OCI-LY7 (cell line): ENCODE data around the gene SDF2. TPM values are rescaled to one million over a fixed set of nuclear protein-coding genes. Genes with fewer than 3 reads are reported as not detected.
A peak's percentile ranks its signal among the peaks of the same experiment; 100 is the strongest.

ENCODE experiments used
- BruUV-seq: library from RNA; stranded (reverse); fragments of 400-500 nt; replicated peaks from 2 replicates; lab custom pipeline; 2021; lab: Mats Ljungman, UMichigan
- CTCF ChIA-PET: fragments of 300-600 bp; sonication (Branson Sonifier 250); formaldehyde crosslinking; loops from one replicate; lab custom pipeline; 2022; ENCODE audit warnings: antibody characterized with exemption; ENCODE audit not compliant: unreplicated experiment; lab: Charles Lee
- POLR2A ChIA-PET: fragments of 300-600 bp; sonication (Branson Sonifier 250); formaldehyde crosslinking; loops from one replicate; lab custom pipeline; 2022; ENCODE audit warnings: antibody characterized with exemption; lab: Charles Lee
- DNase-seq: peaks from one replicate; pipeline ENCODE4 v3.0.0-alpha.2; 2015; ENCODE audit warnings: low spot score
- H2AFZ ChIP-seq: fragments of 200-600 bp; sonication (generic), shearing (Covaris generic); 2 replicates; pipeline ENCODE4 v1.6.1; 2014; ENCODE audit warnings: mild to moderate bottlenecking, antibody characterized with exemption, low read length, moderate library complexity
- H3K27ac ChIP-seq: fragments of 200-600 bp; sonication (generic); 2 replicates; pipeline ENCODE4 v1.5.1; 2014; ENCODE audit warnings: mixed run types, low read depth, mild to moderate bottlenecking, moderate library complexity, low read length, inconsistent platforms; ENCODE audit not compliant: poor library complexity, severe bottlenecking
- H3K36me3 ChIP-seq: fragments of 200-600 bp; sonication (generic); 2 replicates; pipeline ENCODE4 v1.6.1; 2014; ENCODE audit warnings: mild to moderate bottlenecking, antibody characterized with exemption, low read length, moderate library complexity, mixed read lengths; ENCODE audit not compliant: insufficient read depth
- H3K4me1 ChIP-seq: fragments of 200-600 bp; sonication (generic); 2 replicates; pipeline ENCODE4 v1.5.1; 2014; ENCODE audit warnings: mild to moderate bottlenecking, low read length; ENCODE audit not compliant: insufficient read depth, poor library complexity, severe bottlenecking
- H3K4me2 ChIP-seq: fragments of 200-600 bp; sonication (generic); 2 replicates; pipeline ENCODE4 v1.6.1; 2014; ENCODE audit warnings: mild to moderate bottlenecking, low read length
- H3K4me3 ChIP-seq: fragments of 200-600 bp; sonication (generic); 2 replicates; pipeline ENCODE4 v1.5.1; 2014; ENCODE audit warnings: mild to moderate bottlenecking, low read depth, low read length; ENCODE audit not compliant: poor library complexity, severe bottlenecking
- H3K79me2 ChIP-seq: fragments of 200-600 bp; sonication (generic); 2 replicates; pipeline ENCODE4 v1.6.1; 2016; ENCODE audit warnings: low read depth, mild to moderate bottlenecking, low read length, moderate library complexity, mixed read lengths; ENCODE audit not compliant: insufficient read depth
- H3K9me2 ChIP-seq: fragments of 200-600 bp; sonication (generic); 2 replicates; pipeline ENCODE4 v1.6.1; 2016; ENCODE audit warnings: mild to moderate bottlenecking, low read length, mixed read lengths; ENCODE audit not compliant: insufficient read depth
- H3K9me3 ChIP-seq: fragments of 200-600 bp; sonication (generic); 2 replicates; pipeline ENCODE4 v1.6.1; 2014; ENCODE audit warnings: mild to moderate bottlenecking, mixed run types, low read length, mixed read lengths
- H4K20me1 ChIP-seq: fragments of 200-600 bp; sonication (generic); 2 replicates; pipeline ENCODE4 v1.6.1; 2014; ENCODE audit warnings: mild to moderate bottlenecking, antibody characterized with exemption, low read length, moderate library complexity, mixed read lengths; ENCODE audit not compliant: insufficient read depth
- EZH2phosphoT487 ChIP-seq: fragments of 200-600 bp; sonication (generic); IDR thresholded peaks from 2 replicates; pipeline ENCODE4 v1.6.1; 2018; ENCODE audit warnings: low read depth, borderline replicate concordance, mild to moderate bottlenecking, mixed run types, antibody characterized with exemption, low read length, moderate library complexity, mixed read lengths
- intact Hi-C: fragments of 100-400 bp; cut with micrococcal nuclease; formaldehyde crosslinking; loops from one replicate; pipeline ENCODE4 v1.10.0; 2022; ENCODE audit not compliant: unreplicated experiment
- total RNA-seq, 2 experiments: library from RNA; depleted of rRNA in 1 of 2; stranded (reverse); fragments of >200 nt in 1 of 2; shearing (Covaris generic) in 1 of 2; gene quantifications; 2 replicates each; pipeline ENCODE4 v1.2.3, GENCODE V29; 2014 to 2022
- TF ChIP-seq, protein P1 (sequence below): fragments of 200-600 bp; sonication (generic); conservative IDR thresholded peaks from 2 replicates; pipeline ENCODE4 v1.5.1; 2014; ENCODE audit warnings: mild to moderate bottlenecking, antibody characterized with exemption, low read length, moderate library complexity, mixed read lengths

Gene SDF2
- total RNA-seq, 2 experiments from 2014 or later: 31.8 to 38.6 TPM

DNA sequence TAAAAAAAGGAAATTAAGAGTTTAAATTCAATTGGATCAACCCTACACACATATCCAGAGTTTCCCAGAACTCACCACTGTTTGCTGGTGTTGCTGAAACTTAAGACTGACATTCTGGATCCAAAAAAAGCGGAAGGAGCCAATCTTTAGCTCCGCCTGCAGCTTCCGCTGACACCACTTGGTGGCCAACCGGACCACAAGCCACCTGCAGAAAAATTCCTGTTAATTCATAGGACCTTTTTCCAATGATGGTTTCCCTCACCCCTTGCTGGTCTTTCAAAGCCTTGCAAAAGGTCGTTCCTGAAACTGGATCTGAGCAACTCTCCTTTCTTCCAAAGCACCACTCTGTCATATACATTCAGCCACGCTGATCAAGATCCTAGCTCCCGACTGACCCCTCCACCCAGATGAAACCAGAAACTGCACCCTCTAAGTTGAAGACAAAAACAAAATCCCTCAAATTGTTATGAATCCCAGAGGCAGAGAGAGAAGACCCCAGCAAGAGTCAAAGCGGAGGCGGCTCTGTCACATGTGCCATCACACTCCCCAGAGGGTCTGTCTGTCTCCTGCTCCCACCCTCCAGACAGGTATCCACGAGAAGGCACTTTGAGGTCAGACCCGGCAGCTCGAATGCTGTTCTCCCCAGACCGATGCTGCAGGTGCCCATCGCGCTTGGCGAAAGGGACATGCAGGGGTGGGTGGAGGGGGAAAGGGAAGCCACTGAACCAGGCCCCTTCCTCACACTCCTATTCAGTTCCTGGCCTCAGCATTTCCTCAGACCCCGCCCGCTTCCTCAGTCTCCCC lies 17.5 kb downstream of the SDF2 start:
- peaks cover 9% of the 10 kb centered on the region; the same call in 1 of the 2 replicates for H4K20me1 ChIP-seq
- peak overlapping the region; percentile 61; the same call in 1 of the 2 replicates for H2AFZ ChIP-seq
- peak; percentile 74 for DNase-seq
- ChIA-PET CTCF (interaction anchor here (0.9 to 2.3 kb wide), 3 partner anchors 18 to 34 kb away, joined by 3 to 13 read pairs (median 3); partner anchors contain the start of genes SDF2 and SUPT6H), POLR2A (interaction anchor here (0.7 to 3.3 kb wide), 10 partner anchors 10 to 1012 kb away, joined by 3 to 17 read pairs (median 3); partner anchors contain the start of genes ALDOC, SDF2 and SUPT6H)
- H3K4me2 ChIP-seq: peak overlapping the region; percentile 76
- TF ChIP-seq, protein P1, sequence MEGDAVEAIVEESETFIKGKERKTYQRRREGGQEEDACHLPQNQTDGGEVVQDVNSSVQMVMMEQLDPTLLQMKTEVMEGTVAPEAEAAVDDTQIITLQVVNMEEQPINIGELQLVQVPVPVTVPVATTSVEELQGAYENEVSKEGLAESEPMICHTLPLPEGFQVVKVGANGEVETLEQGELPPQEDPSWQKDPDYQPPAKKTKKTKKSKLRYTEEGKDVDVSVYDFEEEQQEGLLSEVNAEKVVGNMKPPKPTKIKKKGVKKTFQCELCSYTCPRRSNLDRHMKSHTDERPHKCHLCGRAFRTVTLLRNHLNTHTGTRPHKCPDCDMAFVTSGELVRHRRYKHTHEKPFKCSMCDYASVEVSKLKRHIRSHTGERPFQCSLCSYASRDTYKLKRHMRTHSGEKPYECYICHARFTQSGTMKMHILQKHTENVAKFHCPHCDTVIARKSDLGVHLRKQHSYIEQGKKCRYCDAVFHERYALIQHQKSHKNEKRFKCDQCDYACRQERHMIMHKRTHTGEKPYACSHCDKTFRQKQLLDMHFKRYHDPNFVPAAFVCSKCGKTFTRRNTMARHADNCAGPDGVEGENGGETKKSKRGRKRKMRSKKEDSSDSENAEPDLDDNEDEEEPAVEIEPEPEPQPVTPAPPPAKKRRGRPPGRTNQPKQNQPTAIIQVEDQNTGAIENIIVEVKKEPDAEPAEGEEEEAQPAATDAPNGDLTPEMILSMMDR: peak; percentile 80
- no peak for TF ChIP-seq EZH2phosphoT487
- no peaks in the 10 kb centered on the region for H3K9me3 ChIP-seq
- H3K4me3 ChIP-seq: peak overlapping the region; percentile 95
- H3K9me2 ChIP-seq: no peaks in the 10 kb centered on the region
- H3K27ac ChIP-seq: peak overlapping the region; percentile 70
- peaks cover 64% of the 10 kb centered on the region for H3K36me3 ChIP-seq
- no TSS peak for BruUV-seq
- intact Hi-C loops: no loop called here
- peaks cover 37% of the 10 kb centered on the region for H3K79me2 ChIP-seq
- peaks cover 32% of the 10 kb centered on the region for H3K4me1 ChIP-seq

DNA sequence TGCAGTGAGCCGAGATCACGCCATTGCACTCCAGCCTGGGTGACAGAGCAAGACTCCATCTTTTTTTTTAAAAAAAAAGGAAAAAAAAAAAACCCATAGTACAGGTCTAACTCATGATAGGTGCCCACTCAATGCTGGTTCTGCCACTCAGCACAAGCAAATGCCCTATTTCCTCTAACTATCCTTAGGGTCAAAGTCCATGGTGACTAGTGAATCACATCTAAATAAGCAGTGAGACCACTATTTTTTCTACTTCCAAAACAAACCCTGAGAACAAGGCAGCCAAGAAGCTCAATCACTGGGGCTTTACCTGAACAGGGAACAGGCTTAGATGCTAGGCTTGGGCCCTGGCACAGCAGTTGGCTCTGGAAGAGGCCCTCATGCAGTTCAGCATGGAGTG lies 20.1 kb downstream of the SDF2 start:
- ChIA-PET CTCF (no interaction called here), POLR2A (interaction anchor here (0.5 to 0.7 kb wide), 3 partner anchors 8 to 173 kb away, joined by 4 to 5 read pairs (median 4); partner anchors contain the start of gene PROCA1)
- no peak for DNase-seq
- Histone ChIP-seq H2AFZ (no peak overlapping the region), H3K4me1 (peaks cover 23% of the 10 kb centered on the region), H3K4me3 (no peak overlapping the region), H3K9me3 (no peaks in the 10 kb centered on the region), H3K4me2 (no peak overlapping the region), H3K27ac (no peak overlapping the region), H3K36me3 (peaks cover 72% of the 10 kb centered on the region), H4K20me1 (peaks cover 9% of the 10 kb centered on the region; the same call in 1 of the 2 replicates), H3K79me2 (peaks cover 37% of the 10 kb centered on the region), H3K9me2 (no peaks in the 10 kb centered on the region)
- TF ChIP-seq, protein P1: no peak
- TF ChIP-seq EZH2phosphoT487: no peak
- intact Hi-C loops: no loop called here
- no TSS peak for BruUV-seq

DNA sequence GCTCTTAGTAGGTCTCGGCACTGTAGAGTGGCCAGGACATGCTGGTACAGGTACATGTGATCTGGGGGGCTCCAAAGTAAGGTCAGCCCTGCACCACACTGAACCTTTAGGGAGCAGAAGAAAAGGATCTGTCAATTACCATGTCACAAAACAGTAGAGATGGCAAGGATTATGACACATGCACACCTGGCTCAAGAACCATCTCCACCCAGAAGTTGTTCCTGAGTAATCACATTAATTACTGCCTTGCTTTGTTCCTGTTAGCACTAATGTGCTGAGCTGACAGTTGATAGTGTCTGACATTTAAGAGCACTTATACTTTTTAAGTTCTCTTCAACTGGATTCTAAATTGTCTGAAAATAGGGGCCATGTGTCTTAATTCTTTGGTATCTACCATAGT lies 26.2 kb downstream of the SDF2 start:
- Histone ChIP-seq H3K9me3 (no peaks in the 10 kb centered on the region), H3K4me2 (no peak overlapping the region), H3K27ac (no peak overlapping the region), H4K20me1 (no peaks in the 10 kb centered on the region), H3K79me2 (peaks cover 14% of the 10 kb centered on the region; the same call in 1 of the 2 replicates), H2AFZ (no peak overlapping the region), H3K4me1 (no peaks in the 10 kb centered on the region), H3K9me2 (no peaks in the 10 kb centered on the region), H3K4me3 (no peak overlapping the region), H3K36me3 (peaks cover 98% of the 10 kb centered on the region)
- POLR2A ChIA-PET: no interaction called here
- intact Hi-C loops: no loop called here
- CTCF ChIA-PET: no interaction called here
- BruUV-seq: no TSS peak
- TF ChIP-seq, protein P1: no peak
- TF ChIP-seq EZH2phosphoT487: no peak
- DNase-seq: no peak
